AG09309 (cell line): ENCODE measurements around the gene SMYD1.
"Not testable (repeated sequence)": the region's sequence is repeated elsewhere in the genome, so short reads cannot be mapped to it uniquely, and the experiment has no call there.

ENCODE experiments used
- DNase-seq: peaks from one replicate; pipeline ENCODE4 v3.0.0-alpha.2; 2010; ENCODE audit warnings: low read depth
- H3K4me3 ChIP-seq: 2 replicates; pipeline ENCODE4 v1.5.1; 2011; ENCODE audit warnings: mild to moderate bottlenecking, low read depth, low read length, moderate library complexity; ENCODE audit not compliant: control insufficient read depth
- CTCF ChIP-seq: IDR thresholded peaks from 2 replicates; pipeline ENCODE4 v1.5.1; 2011; ENCODE audit warnings: mild to moderate bottlenecking, low read depth, low read length, inconsistent platforms; ENCODE audit not compliant: insufficient read depth, control insufficient read depth; ENCODE audit errors: missing control alignments

SMYD1 gene

GRCh38 chr2:88028931-88029330, 38.7 kb upstream of the SMYD1 start:
- DNase-seq, result no peak
- no peak overlapping the region for H3K4me3 ChIP-seq
- TF ChIP-seq CTCF, result no peak

GRCh38 chr2:88032070-88032702, 35.4 kb upstream of the SMYD1 start:
- no peak for DNase-seq
- no peak for TF ChIP-seq CTCF
- H3K4me3 ChIP-seq, result no peak overlapping the region

GRCh38 chr2:88036182-88036581, 31.4 kb upstream of the SMYD1 start:
- no peak overlapping the region for H3K4me3 ChIP-seq
- TF ChIP-seq CTCF, result no peak

GRCh38 chr2:88036606-88037005, 31.0 kb upstream of the SMYD1 start:
- DNase-seq, result no peak
- TF ChIP-seq CTCF, result no peak
- no peak overlapping the region for H3K4me3 ChIP-seq

More at GRCh38 chr2:88036182-88036581, 31.4 kb upstream of the SMYD1 start:
- no peak for DNase-seq

- no peak overlapping the region for H3K4me3 ChIP-seq
- peak; percentile 69 for DNase-seq
- no peak for TF ChIP-seq CTCF
Measured at GRCh38 chr2:88038263-88039105, 29.1 kb upstream of the SMYD1 start.

- no peak overlapping the region for H3K4me3 ChIP-seq
- TF ChIP-seq CTCF, result no peak
- DNase-seq, result no peak
Measured at GRCh38 chr2:88042476-88042875, 25.1 kb upstream of the SMYD1 start.

GRCh38 chr2:88045561-88045960, 22.1 kb upstream of the SMYD1 start:
- H3K4me3 ChIP-seq, DNase-seq: not testable (repeated sequence)
